Psoas muscle (tissue), 8 donors: ENCODE measurements around the gene TEX10. TPM values are rescaled to one million over a fixed set of nuclear protein-coding genes. Genes with fewer than 3 reads are reported as not detected.

Experiments used
- ATAC-seq, 4 donors: fragments of 200-7000 bp; cut with Tn5 transposase; one replicate each; pipeline ENCODE4 v1.9.1; 2020; ENCODE audit warnings: moderate library complexity in 3 of 4, mild to moderate bottlenecking in 2 of 4
- DNase-seq, 2 donors: peaks; one replicate each; pipeline ENCODE4 v3.0.0-alpha.2; 2020
- H3K27ac ChIP-seq: fragments of 200-600 bp; one replicate; pipeline ENCODE4 v1.8.0; 2022
- H3K27me3 ChIP-seq, 3 donors: fragments of 200-600 bp in 1 of 3; one replicate each; pipeline versions ENCODE4 v1.6.1 to v1.8.0; 2013 to 2022; ENCODE audit warnings: low read length in 2 of 3, mild to moderate bottlenecking in 2 of 3, moderate library complexity in 1 of 3; ENCODE audit not compliant: insufficient read depth in 3 of 3
- H3K36me3 ChIP-seq, 2 donors: fragments of 200-600 bp in 1 of 2; one replicate each; pipeline versions ENCODE4 v1.6.1 to v1.8.0; 2013 to 2022; ENCODE audit warnings: low read depth in 1 of 2, mild to moderate bottlenecking in 1 of 2, moderate library complexity in 1 of 2; ENCODE audit not compliant: insufficient read depth in 1 of 2
- H3K4me1 ChIP-seq: fragments of 200-600 bp; one replicate; pipeline ENCODE4 v1.8.0; 2022
- H3K4me3 ChIP-seq: fragments of 200-600 bp; one replicate; pipeline ENCODE4 v1.8.0; 2022; ENCODE audit warnings: mild to moderate bottlenecking
- H3K9me3 ChIP-seq: fragments of 200-600 bp; one replicate; pipeline ENCODE4 v1.8.0; 2022
- CTCF ChIP-seq: fragments of 200-600 bp; IDR thresholded peaks from one replicate; pipeline ENCODE4 v1.8.0; 2022; ENCODE audit warnings: antibody characterized with exemption
- WGBS, 3 donors: extraction: QIAGEN DNeasy Blood & Tissue Kit; methylation state at CpG; one replicate each; pipeline versions ENCODE4 v1.1.6 to v1.1.7; 2013; 5-methylcytosine and 5-hydroxymethylcytosine counted together
- intact Hi-C, 2 donors: fragments of 100-400 bp; cut with DNase I; formaldehyde crosslinking; loops; one replicate each; pipeline versions ENCODE4 v1.11.0 to v1.14.2; 2022
- polyA plus RNA-seq, 3 donors: library from polyadenylated mRNA; stranded (reverse); fragments of 200-250 nt; gene quantifications; one replicate each; pipeline ENCODE4 v1.2.3, GENCODE V29; 2013
- total RNA-seq, 4 donors: library from RNA; stranded (reverse); fragmentation: NEBNext Ultra II Directional in 2 of 4; extraction: Animal tissue kit (Norgen Biotek cat#: 25700) in 2 of 4; gene quantifications; one replicate each; pipeline versions ENCODE4 v1.2.1 to v1.2.4, GENCODE V29; 2021 to 2023
- donor health status: healthy with polysubstance abuse.
- donor health status: DM: no; HTN: no; CAD: no; lungs with moderate emphysema.
- donor health status: Bipolar disorder and iron deficiency.
- donor health status: healthy.
- donor health status: DM: yes; HTN: yes; CAD: no.
- donor health status: DM: no; HTN: no; CAD: no.
- donor health status: DM: no; HTN: no; CAD: no.
- donor health status: DM: yes; HTN: yes; CAD: no.

Gene TEX10
- total and polyA plus RNA-seq, 7 donors, result 9.8 to 23.1 (median 14.5) TPM

- ATAC-seq (peak; percentile 57 to 67 (median 64)), DNase-seq (peak; percentile 33 to 60)
- H3K27ac ChIP-seq, result peak overlapping the region; percentile 87
- no peaks in the 10 kb centered on the region for H3K9me3 ChIP-seq
- H3K4me3 ChIP-seq, result peak overlapping the region; percentile 91
- intact Hi-C loops, result loop anchor here in 1 of 2 donors (5.0 kb wide), 4 partner anchors 60 to 1045 kb away; partner anchors contain the start of genes MRPL50, MSANTD3 and ZNF189
- peaks cover 33% of the 10 kb centered on the region for H3K4me1 ChIP-seq
- no peaks in the 10 kb centered on the region for H3K27me3 ChIP-seq
- WGBS, 3 donors, result 0 to 1% (median 0%) methylated on average over 34 to 43 of the region's 43 CpGs
- no peak for TF ChIP-seq CTCF
- peaks cover 0 to under 1% of the 10 kb centered on the region in 2 donors for H3K36me3 ChIP-seq
Observed at GRCh38 chr9:100352201-100352726, 478 bp downstream of the TEX10 start.

- peak overlapping the region; percentile 91 for H3K4me3 ChIP-seq
- intact Hi-C loops, result loop anchor here in 1 of 2 donors (5.0 kb wide), 4 partner anchors 61 to 1046 kb away; partner anchors contain the start of genes MRPL50, MSANTD3 and ZNF189
- peaks cover 40% of the 10 kb centered on the region for H3K4me1 ChIP-seq
- no peaks in the 10 kb centered on the region for H3K9me3 ChIP-seq
- no peak for ATAC-seq
- WGBS, 3 donors, result 44 to 50% (median 47%) methylated on average over 5 of the region's 5 CpGs
- no peak for TF ChIP-seq CTCF
- no peak for DNase-seq
- H3K27ac ChIP-seq, result no peak overlapping the region
- no peaks in the 10 kb centered on the region for H3K27me3 ChIP-seq
- peaks cover 0 to 8% of the 10 kb centered on the region in 2 donors for H3K36me3 ChIP-seq
Observed at GRCh38 chr9:100351508-100351907, 1.2 kb downstream of the TEX10 start.

GRCh38 chr9:100350188-100350587, 2.6 kb downstream of the TEX10 start:
- Histone ChIP-seq H3K4me1 (peaks cover 44% of the 10 kb centered on the region), H3K27ac (no peak overlapping the region), H3K27me3 (no peaks in the 10 kb centered on the region), H3K36me3 (peaks cover 0 to 21% of the 10 kb centered on the region in 2 donors), H3K9me3 (no peaks in the 10 kb centered on the region), H3K4me3 (no peak overlapping the region)
- intact Hi-C loops, result loop anchor here in 1 of 2 donors (5.0 kb wide), 4 partner anchors 62 to 1047 kb away; partner anchors contain the start of genes MRPL50, MSANTD3 and ZNF189
- no peak for TF ChIP-seq CTCF
- no peak for ATAC-seq
- DNase-seq, result no peak
- WGBS, 3 donors, result 90 to 100% (median 92%) methylated on average over 1 of the region's 1 CpG

- 38 to 63% (median 49%) methylated on average over 3 of the region's 3 CpGs for WGBS, 3 donors
- intact Hi-C loops, result no loop called here
- Histone ChIP-seq H3K4me3 (no peak overlapping the region), H3K9me3 (no peaks in the 10 kb centered on the region), H3K36me3 (peaks cover 0 to 23% of the 10 kb centered on the region in 2 donors), H3K27ac (no peak overlapping the region), H3K4me1 (peaks cover 38% of the 10 kb centered on the region), H3K27me3 (no peaks in the 10 kb centered on the region)
- no peak for DNase-seq
- ATAC-seq, result peak; percentile 36 to 83 (median 81)
- no peak for TF ChIP-seq CTCF
Observed at GRCh38 chr9:100346836-100347235, 5.9 kb downstream of the TEX10 start.

- intact Hi-C loops, result no loop called here
- ATAC-seq (no peak), DNase-seq (no peak)
- Histone ChIP-seq H3K4me3 (no peak overlapping the region), H3K27ac (no peak overlapping the region), H3K9me3 (no peaks in the 10 kb centered on the region), H3K27me3 (no peaks in the 10 kb centered on the region), H3K4me1 (peaks cover 7% of the 10 kb centered on the region), H3K36me3 (peaks cover 2 to 34% of the 10 kb centered on the region in 2 donors)
- no peak for TF ChIP-seq CTCF
- WGBS, 3 donors, result 97 to 99% (median 97%) methylated on average over 3 of the region's 3 CpGs
Observed at GRCh38 chr9:100341889-100342288, 10.9 kb downstream of the TEX10 start.
